SK-N-SH (cell line): ENCODE data around the gene COL15A1. TPM values are rescaled to one million over a fixed set of nuclear protein-coding genes. Genes with fewer than 3 reads are reported as not detected.

Source experiments
- CTCF ChIA-PET: fragments of 300-600, 350-600 bp; formaldehyde crosslinking; extraction: SDS; loops from one replicate; lab custom pipeline; 2021; lab: Yijun Ruan, JAX
- POLR2A ChIA-PET: fragments of 350-600 bp; sonication (Branson Sonifier 250); formaldehyde crosslinking; extraction: SDS; loops from one replicate; lab custom pipeline; 2020; ENCODE audit warnings: antibody characterized with exemption, inconsistent platforms; lab: Yijun Ruan, JAX
- DNase-seq: peaks from one replicate; pipeline ENCODE4 v3.0.0; 2012
- H2AFZ ChIP-seq: fragments of 200-600 bp; sonication (generic); 2 replicates; pipeline ENCODE4 v1.8.1; 2016; ENCODE audit warnings: antibody characterized with exemption, mild to moderate bottlenecking, low read depth
- H3F3A ChIP-seq: fragments of 200-600 bp; sonication (generic); replicated peaks from 2 replicates; pipeline ENCODE3; 2016; ENCODE audit warnings: antibody characterized with exemption, mild to moderate bottlenecking; ENCODE audit not compliant: insufficient read depth
- H3K27ac ChIP-seq, 2 experiments: fragments of 200-500 bp in 1 of 2; fragments of 200-600 bp in 1 of 2; sonication (Bioruptor generic) in 1 of 2; sonication (generic), shearing (Covaris generic) in 1 of 2; 2 replicates each; pipeline versions ENCODE4 v1.5.1 to v1.6.1; 2014 to 2016; ENCODE audit warnings: low read depth in 2 of 2, inconsistent platforms in 1 of 2, low read length in 1 of 2, mild to moderate bottlenecking in 1 of 2, mixed read lengths in 1 of 2
- H3K27me3 ChIP-seq: fragments of 200-600 bp; sonication (generic), shearing (Covaris generic); 2 replicates; pipeline ENCODE4 v1.6.1; 2016; ENCODE audit warnings: mixed run types; ENCODE audit not compliant: insufficient read depth
- H3K36me3 ChIP-seq, 2 experiments: fragments of 200-500 bp in 1 of 2; fragments of 200-600 bp in 1 of 2; sonication (Bioruptor generic) in 1 of 2; sonication (generic) in 1 of 2; replicated peaks in 1 of 2; 2 replicates each; pipeline versions ENCODE3 to v1.5.1; 2014 to 2016; ENCODE audit warnings: low read length in 1 of 2, mild to moderate bottlenecking in 1 of 2; ENCODE audit not compliant: insufficient read depth in 2 of 2, control insufficient read depth in 1 of 2
- H3K4me1 ChIP-seq, 2 experiments: fragments of 200-500 bp in 1 of 2; fragments of 200-600 bp in 1 of 2; sonication (Bioruptor generic) in 1 of 2; sonication (generic), shearing (Covaris generic) in 1 of 2; 2 replicates each; pipeline versions ENCODE4 v1.5.1 to v1.6.1; 2014 to 2016; ENCODE audit warnings: low read depth in 1 of 2, low read length in 1 of 2, mixed run types in 1 of 2; ENCODE audit not compliant: insufficient read depth in 2 of 2, control insufficient read depth in 1 of 2
- H3K4me2 ChIP-seq: fragments of 200-600 bp; sonication (generic), shearing (Covaris generic); 2 replicates; pipeline ENCODE4 v1.6.1; 2017; ENCODE audit warnings: mixed run types
- H3K4me3 ChIP-seq, 2 experiments: fragments of 200-500 bp in 1 of 2; fragments of 200-600 bp in 1 of 2; sonication (Bioruptor generic) in 1 of 2; sonication (generic), shearing (Covaris generic) in 1 of 2; 2 replicates each; pipeline versions ENCODE4 v1.5.1 to v1.8.1; 2014 to 2016; ENCODE audit warnings: low read depth in 2 of 2, inconsistent platforms in 1 of 2, low read length in 1 of 2, mild to moderate bottlenecking in 1 of 2, mixed read lengths in 1 of 2, moderate library complexity in 1 of 2
- H3K79me2 ChIP-seq: fragments of 200-600 bp; sonication (generic); 2 replicates; pipeline ENCODE4 v1.8.1; 2017; ENCODE audit warnings: mild to moderate bottlenecking; ENCODE audit not compliant: insufficient read depth
- H3K9ac ChIP-seq: fragments of 200-600 bp; sonication (generic); 2 replicates; pipeline ENCODE4 v1.6.1; 2017; ENCODE audit warnings: mixed run types
- H3K9me2 ChIP-seq: fragments of 200-600 bp; sonication (generic); 2 replicates; pipeline ENCODE4 v1.6.1; 2017; ENCODE audit warnings: mixed run types
- H3K9me3 ChIP-seq: fragments of 200-600 bp; sonication (generic); 2 replicates; pipeline ENCODE4 v1.6.1; 2017; ENCODE audit warnings: mixed run types, mild to moderate bottlenecking, moderate library complexity
- H4K20me1 ChIP-seq: fragments of 200-600 bp; sonication (generic); 2 replicates; pipeline ENCODE4 v1.6.1; 2017; ENCODE audit warnings: mild to moderate bottlenecking, mixed run types; ENCODE audit not compliant: insufficient read depth
- CHD2 ChIP-seq: fragments of 150-350 bp; IDR thresholded peaks from 2 replicates; pipeline ENCODE4 v1.6.1; 2018; ENCODE audit warnings: low read length; ENCODE audit not compliant: partially characterized antibody
- EP300 ChIP-seq, 2 experiments: IDR thresholded peaks; 2 replicates each; pipeline versions ENCODE4 v1.4.0 to v1.6.1; 2012; ENCODE audit warnings: borderline replicate concordance in 1 of 2, low read depth in 1 of 2, low read length in 1 of 2
- EZH2phosphoT487 ChIP-seq: fragments of 200-600 bp; sonication (generic); IDR thresholded peaks from 2 replicates; pipeline ENCODE4 v1.6.1; 2017; ENCODE audit warnings: low read depth, mixed run types, mild to moderate bottlenecking, antibody characterized with exemption, moderate library complexity, borderline replicate concordance
- FOXJ3 ChIP-seq: sonication (generic); formaldehyde crosslinking; IDR thresholded peaks from 2 replicates; pipeline ENCODE4 v1.5.1; 2020; ENCODE audit warnings: mild to moderate bottlenecking, missing genetic modification reagents
- IRF3 ChIP-seq: fragments of 150-350 bp; IDR thresholded peaks from 2 replicates; pipeline ENCODE4 v1.6.1; 2016; ENCODE audit warnings: mild to moderate bottlenecking, low read depth, low read length
- JUND ChIP-seq: IDR thresholded peaks from 2 replicates; pipeline ENCODE4 v1.4.0; 2012
- MAX ChIP-seq: IDR thresholded peaks from 2 replicates; pipeline ENCODE4 v1.4.0; 2012; ENCODE audit warnings: low read depth
- MEF2A ChIP-seq: IDR thresholded peaks from 2 replicates; pipeline ENCODE4 v1.4.0; 2012; ENCODE audit warnings: low read depth, borderline replicate concordance
- NRF1 ChIP-seq: IDR thresholded peaks from 2 replicates; pipeline ENCODE4 v1.6.1; 2012; ENCODE audit warnings: low read depth, mild to moderate bottlenecking, low read length
- PBX3 ChIP-seq: IDR thresholded peaks from 2 replicates; pipeline ENCODE4; 2012
- POLR2AphosphoS5 ChIP-seq: IDR thresholded peaks from 2 replicates; pipeline ENCODE4 v1.6.1; 2012; ENCODE audit warnings: low read depth, low read length
- RAD21 ChIP-seq: IDR thresholded peaks from 2 replicates; pipeline ENCODE4 v1.6.1; 2012; ENCODE audit warnings: mild to moderate bottlenecking, low read length
- REST ChIP-seq: IDR thresholded peaks from 2 replicates; pipeline ENCODE4 v1.6.1; 2012; ENCODE audit warnings: mild to moderate bottlenecking, low read depth, low read length, moderate library complexity
- SIN3A ChIP-seq: IDR thresholded peaks from 2 replicates; pipeline ENCODE4 v1.6.1; 2012; ENCODE audit warnings: low read depth, mild to moderate bottlenecking, low read length, moderate library complexity, borderline replicate concordance
- TCF12 ChIP-seq: IDR thresholded peaks from 2 replicates; pipeline ENCODE4 v1.4.0; 2012
- ZBTB33 ChIP-seq: IDR thresholded peaks from 2 replicates; pipeline ENCODE4 v1.4.0; 2012; ENCODE audit warnings: low read depth, borderline replicate concordance
- WGBS: methylation state at CpG from one replicate; pipeline ENCODE4 v1.1.6; 2017; ENCODE audit warnings: low lambda C conversion rate; 5-methylcytosine and 5-hydroxymethylcytosine counted together
- polyA plus RNA-seq, 3 experiments: library from polyadenylated mRNA; depleted of rRNA; stranded (reverse); fragments of >200 nt; gene quantifications; 2 replicates each; pipeline ENCODE4 v1.2.3, GENCODE V29; 2012

The COL15A1 gene
- polyA plus RNA-seq, 1 of the 3 experiments (the other 2 are of a cell fraction) = 0.84 TPM

- POLR2A ChIA-PET = no interaction called here
Measured at GRCh38 chr9:98972716-98973115, 29.0 kb downstream of the COL15A1 start.

GRCh38 chr9:98973171-98973570 lies 29.5 kb downstream of the COL15A1 start:
- WGBS = 81% methylated on average over 9 of the region's 9 CpGs
- H3K9ac ChIP-seq = no peak overlapping the region
- no peak for TF ChIP-seq ZBTB33
- no peak for TF ChIP-seq EP300 (IDR thresholded peaks at IDR 0.05; ENCODE audit: borderline replicate concordance in 1 of 2, low read depth in 1 of 2, low read length in 1 of 2)
- TF ChIP-seq IRF3 = no peak
- TF ChIP-seq RAD21 = no peak
- TF ChIP-seq REST = no peak
- no peak for TF ChIP-seq TCF12
- TF ChIP-seq POLR2AphosphoS5 = no peak
- TF ChIP-seq FOXJ3 = no peak

More at GRCh38 chr9:98972716-98973115, 29.0 kb downstream of the COL15A1 start:
- no peaks in the 10 kb centered on the region for H3K9me2 ChIP-seq
- no peak overlapping the region for H3K9ac ChIP-seq
- H3K4me3 ChIP-seq = no peak overlapping the region
- no peaks in the 10 kb centered on the region for H3K27me3 ChIP-seq
- H3K79me2 ChIP-seq = no peaks in the 10 kb centered on the region
- H3K36me3 ChIP-seq = no peaks in the 10 kb centered on the region
- H3K9me3 ChIP-seq = no peaks in the 10 kb centered on the region
- TF ChIP-seq MEF2A (no peak), CHD2 (no peak), SIN3A (no peak), EP300 (IDR thresholded peaks at IDR 0.05; ENCODE audit: borderline replicate concordance in 1 of 2, low read depth in 1 of 2, low read length in 1 of 2) (no peak), IRF3 (no peak), NRF1 (no peak), MAX (no peak), JUND (no peak), POLR2AphosphoS5 (no peak), PBX3 (no peak), EZH2phosphoT487 (no peak)
- CTCF ChIA-PET = interaction anchor here (1.4 to 7.2 kb wide), 4 partner anchors 12 to 168 kb away, joined by 5 to 57 read pairs (median 22); no protein-coding TSS in a partner anchor
- H2AFZ ChIP-seq = no peak overlapping the region
- WGBS = 81% methylated on average over 3 of the region's 3 CpGs
- H3K4me2 ChIP-seq = no peak overlapping the region
- H3F3A ChIP-seq = no peaks in the 10 kb centered on the region
- H3K27ac ChIP-seq = no peak overlapping the region
- H3K4me1 ChIP-seq = peaks cover 4 to 5% of the 10 kb centered on the region in 2 experiments; a peak in 1 of 4 replicates
- H4K20me1 ChIP-seq = no peaks in the 10 kb centered on the region
- no peak for DNase-seq

More at GRCh38 chr9:98973171-98973570, 29.5 kb downstream of the COL15A1 start:
- Histone ChIP-seq H3K79me2 (no peaks in the 10 kb centered on the region), H3K9me2 (no peaks in the 10 kb centered on the region), H2AFZ (no peak overlapping the region), H3K4me1 (peaks cover 5 to 9% of the 10 kb centered on the region in 2 experiments; a peak in 1 of 4 replicates), H3K4me3 (no peak overlapping the region), H3K4me2 (no peak overlapping the region), H3K9me3 (no peaks in the 10 kb centered on the region), H3K27me3 (no peaks in the 10 kb centered on the region), H3K27ac (no peak overlapping the region), H4K20me1 (no peaks in the 10 kb centered on the region), H3F3A (no peaks in the 10 kb centered on the region), H3K36me3 (no peaks in the 10 kb centered on the region)
- ChIA-PET POLR2A (no interaction called here), CTCF (interaction anchor here (1.4 to 7.2 kb wide), 4 partner anchors 13 to 168 kb away, joined by 5 to 57 read pairs (median 22); no protein-coding TSS in a partner anchor)
- DNase-seq = no peak
